Heart left ventricle (tissue), 13 donors: ENCODE measurements around the gene OTUD6A.

ENCODE experiments used
- POLR2A ChIP-seq, 2 donors: fragments of 450-650 bp; IDR thresholded peaks; one replicate each; pipeline ENCODE4 v1.6.1; 2017; ENCODE audit warnings: antibody characterized with exemption in 2 of 2, mild to moderate bottlenecking in 2 of 2, moderate library complexity in 2 of 2
- TF ChIP-seq, protein P1 (sequence below), 12 donors: fragments of 200-600 bp; sonication (generic) in 4 of 12; IDR thresholded peaks; one replicate each; pipeline versions ENCODE4 v1.5.0 to v1.8.0; 2018 to 2022; ENCODE audit warnings: antibody characterized with exemption in 12 of 12, mild to moderate bottlenecking in 5 of 12
- donor health status: ischemic (EF 13 %, LVEDD 7.1; RV severe dilation, severe dysfunction).
- donor health status: DM: no; HTN: yes; CAD: no.
- donor health status: DM: no; HTN: no; CAD: no.
- donor health status: ischemic (EF 25% LVEDD 6.9; RV normal size, moderate dysfunction).
- donor health status: ischemic (EF 25% LVEDD 5.7; RV mildly dilated, moderate dysfunction).
- donor health status: ischemic (EF 35%, LVEDD 5.7; RV mildly dilated, moderate dysfunction).
- donor health status: nonischemic (EF 11% LVEDD 7.7; RV severe dilation, severe dysfunction).
- donor health status: DM: yes; HTN: yes; CAD: no.
- donor health status: PGD.
- donor health status: ischemic (EF 29% LVEDD 5.4; RV normal size, mild dysfunction).
- donor health status: nonischemic (EF 23%, LVEDD 6.1; RV moderate dilation, normal function).

DNA sequence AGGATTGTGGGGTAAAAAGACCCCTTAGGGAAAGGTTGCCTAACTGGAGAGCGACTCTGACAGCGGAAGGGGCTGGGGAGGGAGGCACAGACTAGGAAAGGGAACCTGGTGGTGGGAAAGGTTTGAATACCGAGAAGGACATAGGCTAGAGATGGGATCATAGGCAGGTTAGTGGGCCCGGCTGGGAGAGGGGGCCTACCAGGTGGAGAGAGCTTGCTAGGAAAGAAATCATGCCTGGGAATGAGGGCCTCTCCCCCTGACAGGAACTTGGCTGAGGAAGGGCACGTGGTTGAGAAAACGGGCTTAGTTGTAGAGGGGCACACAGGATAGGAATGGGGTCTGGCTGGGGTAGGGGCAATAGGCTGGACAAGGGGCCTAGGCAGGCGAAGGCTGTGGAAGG lies 4.4 kb downstream of the OTUD6A start:
- TF ChIP-seq, protein P1, sequence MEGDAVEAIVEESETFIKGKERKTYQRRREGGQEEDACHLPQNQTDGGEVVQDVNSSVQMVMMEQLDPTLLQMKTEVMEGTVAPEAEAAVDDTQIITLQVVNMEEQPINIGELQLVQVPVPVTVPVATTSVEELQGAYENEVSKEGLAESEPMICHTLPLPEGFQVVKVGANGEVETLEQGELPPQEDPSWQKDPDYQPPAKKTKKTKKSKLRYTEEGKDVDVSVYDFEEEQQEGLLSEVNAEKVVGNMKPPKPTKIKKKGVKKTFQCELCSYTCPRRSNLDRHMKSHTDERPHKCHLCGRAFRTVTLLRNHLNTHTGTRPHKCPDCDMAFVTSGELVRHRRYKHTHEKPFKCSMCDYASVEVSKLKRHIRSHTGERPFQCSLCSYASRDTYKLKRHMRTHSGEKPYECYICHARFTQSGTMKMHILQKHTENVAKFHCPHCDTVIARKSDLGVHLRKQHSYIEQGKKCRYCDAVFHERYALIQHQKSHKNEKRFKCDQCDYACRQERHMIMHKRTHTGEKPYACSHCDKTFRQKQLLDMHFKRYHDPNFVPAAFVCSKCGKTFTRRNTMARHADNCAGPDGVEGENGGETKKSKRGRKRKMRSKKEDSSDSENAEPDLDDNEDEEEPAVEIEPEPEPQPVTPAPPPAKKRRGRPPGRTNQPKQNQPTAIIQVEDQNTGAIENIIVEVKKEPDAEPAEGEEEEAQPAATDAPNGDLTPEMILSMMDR (IDR thresholded peaks at IDR 0.05) = no peak
- no peak for TF ChIP-seq POLR2A (IDR thresholded peaks at IDR 0.05)
